ENCODE measurements around the gene UBIAD1.
A peak's percentile ranks its signal among the peaks of the same experiment; 100 is the strongest.

The UBIAD1 gene

GRCh38 chr1:11331945-11332546, 59.0 kb downstream of the UBIAD1 start:
- TF ChIP-seq, protein P1, sequence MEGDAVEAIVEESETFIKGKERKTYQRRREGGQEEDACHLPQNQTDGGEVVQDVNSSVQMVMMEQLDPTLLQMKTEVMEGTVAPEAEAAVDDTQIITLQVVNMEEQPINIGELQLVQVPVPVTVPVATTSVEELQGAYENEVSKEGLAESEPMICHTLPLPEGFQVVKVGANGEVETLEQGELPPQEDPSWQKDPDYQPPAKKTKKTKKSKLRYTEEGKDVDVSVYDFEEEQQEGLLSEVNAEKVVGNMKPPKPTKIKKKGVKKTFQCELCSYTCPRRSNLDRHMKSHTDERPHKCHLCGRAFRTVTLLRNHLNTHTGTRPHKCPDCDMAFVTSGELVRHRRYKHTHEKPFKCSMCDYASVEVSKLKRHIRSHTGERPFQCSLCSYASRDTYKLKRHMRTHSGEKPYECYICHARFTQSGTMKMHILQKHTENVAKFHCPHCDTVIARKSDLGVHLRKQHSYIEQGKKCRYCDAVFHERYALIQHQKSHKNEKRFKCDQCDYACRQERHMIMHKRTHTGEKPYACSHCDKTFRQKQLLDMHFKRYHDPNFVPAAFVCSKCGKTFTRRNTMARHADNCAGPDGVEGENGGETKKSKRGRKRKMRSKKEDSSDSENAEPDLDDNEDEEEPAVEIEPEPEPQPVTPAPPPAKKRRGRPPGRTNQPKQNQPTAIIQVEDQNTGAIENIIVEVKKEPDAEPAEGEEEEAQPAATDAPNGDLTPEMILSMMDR (conservative IDR thresholded peaks at IDR 0.05; ENCODE audit: low read length): no peak
- no peak for DNase-seq (ENCODE audit: low read depth)
- H3K4me3 ChIP-seq (ENCODE audit: low read length): no peak overlapping the region

DNA sequence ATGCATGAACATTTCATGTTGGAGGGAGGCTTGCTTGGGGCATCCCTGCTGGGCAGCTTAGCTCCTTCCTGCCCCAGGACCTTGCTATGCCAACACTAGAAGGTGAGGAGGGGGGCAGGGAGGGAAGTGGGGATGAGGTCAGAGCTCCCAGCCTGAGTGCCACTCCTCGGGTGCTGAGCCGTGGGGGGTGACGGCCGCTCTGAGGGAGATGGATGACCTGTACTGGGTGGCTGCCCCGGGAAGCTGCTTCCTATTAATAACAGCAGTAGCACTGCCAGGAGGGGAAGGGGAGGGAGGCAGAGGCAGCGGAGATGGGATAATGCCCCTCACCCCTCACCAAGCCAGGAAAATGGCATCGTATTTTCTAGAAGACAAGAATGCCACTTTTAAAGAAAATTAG, 60.6 kb downstream of the UBIAD1 start:
- DNase-seq (ENCODE audit: low read depth): no peak

GRCh38 chr1:11334261-11334804, 61.3 kb downstream of the UBIAD1 start:
- DNase-seq (ENCODE audit: low read depth): no peak
- H3K4me3 ChIP-seq (ENCODE audit: low read length): no peak overlapping the region
- TF ChIP-seq, protein P1 (conservative IDR thresholded peaks at IDR 0.05; ENCODE audit: low read length): no peak

More for the DNA sequence above, 60.6 kb downstream of the UBIAD1 start:
- TF ChIP-seq, protein P1 (conservative IDR thresholded peaks at IDR 0.05; ENCODE audit: low read length): no peak
- H3K4me3 ChIP-seq (ENCODE audit: low read length): no peak overlapping the region

GRCh38 chr1:11334821-11335220, 61.8 kb downstream of the UBIAD1 start:
- TF ChIP-seq, protein P1 (conservative IDR thresholded peaks at IDR 0.05; ENCODE audit: low read length): no peak
- no peak overlapping the region for H3K4me3 ChIP-seq (ENCODE audit: low read length)
- no peak for DNase-seq (ENCODE audit: low read depth)

GRCh38 chr1:11335417-11336056, 62.5 kb downstream of the UBIAD1 start:
- H3K4me3 ChIP-seq (ENCODE audit: low read length): no peak overlapping the region
- TF ChIP-seq, protein P1 (conservative IDR thresholded peaks at IDR 0.05; ENCODE audit: low read length): no peak
- no peak for DNase-seq (ENCODE audit: low read depth)

DNA sequence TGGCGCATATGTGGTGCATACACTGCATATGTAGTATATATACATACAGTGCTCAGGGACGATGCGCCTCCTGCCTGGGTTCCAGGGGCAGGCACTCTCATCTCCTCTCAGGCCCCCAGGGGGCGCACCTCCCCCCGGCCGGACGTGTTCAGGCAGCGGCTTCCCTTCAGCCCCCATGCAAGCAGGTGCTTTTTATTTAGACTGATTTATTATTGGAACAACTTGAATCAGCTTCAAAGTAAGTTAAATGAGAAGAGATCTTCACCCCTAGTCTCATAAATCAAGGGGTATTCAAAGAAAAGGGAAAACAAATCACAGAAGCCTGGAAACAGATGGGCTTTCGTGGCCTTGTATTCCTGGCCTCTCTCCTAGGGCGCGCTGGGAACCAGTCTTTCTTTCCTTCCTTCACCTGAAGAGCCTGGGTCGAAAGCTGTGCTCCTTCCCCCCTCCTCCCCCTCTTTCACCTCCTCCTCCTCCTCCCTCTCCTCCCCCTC, 64.6 kb downstream of the UBIAD1 start:
- TF ChIP-seq, protein P1 (conservative IDR thresholded peaks at IDR 0.05; ENCODE audit: low read length): peak; percentile 60
- H3K4me3 ChIP-seq (ENCODE audit: low read length): no peak overlapping the region
- DNase-seq (ENCODE audit: low read depth): no peak

Data from AG10803 (cell line).